NCI-H187 (cell line): Measurements from ENCODE around the gene PLIN3.
"Not testable (repeated sequence)": the region's sequence is repeated elsewhere in the genome, so short reads cannot be mapped to it uniquely, and the experiment has no call there.

Source experiments
- DNase-seq, 2 experiments: peaks; one replicate each; lab custom pipeline; 2025; lab: John Stamatoyannopoulos, UW

PLIN3 gene

DNA sequence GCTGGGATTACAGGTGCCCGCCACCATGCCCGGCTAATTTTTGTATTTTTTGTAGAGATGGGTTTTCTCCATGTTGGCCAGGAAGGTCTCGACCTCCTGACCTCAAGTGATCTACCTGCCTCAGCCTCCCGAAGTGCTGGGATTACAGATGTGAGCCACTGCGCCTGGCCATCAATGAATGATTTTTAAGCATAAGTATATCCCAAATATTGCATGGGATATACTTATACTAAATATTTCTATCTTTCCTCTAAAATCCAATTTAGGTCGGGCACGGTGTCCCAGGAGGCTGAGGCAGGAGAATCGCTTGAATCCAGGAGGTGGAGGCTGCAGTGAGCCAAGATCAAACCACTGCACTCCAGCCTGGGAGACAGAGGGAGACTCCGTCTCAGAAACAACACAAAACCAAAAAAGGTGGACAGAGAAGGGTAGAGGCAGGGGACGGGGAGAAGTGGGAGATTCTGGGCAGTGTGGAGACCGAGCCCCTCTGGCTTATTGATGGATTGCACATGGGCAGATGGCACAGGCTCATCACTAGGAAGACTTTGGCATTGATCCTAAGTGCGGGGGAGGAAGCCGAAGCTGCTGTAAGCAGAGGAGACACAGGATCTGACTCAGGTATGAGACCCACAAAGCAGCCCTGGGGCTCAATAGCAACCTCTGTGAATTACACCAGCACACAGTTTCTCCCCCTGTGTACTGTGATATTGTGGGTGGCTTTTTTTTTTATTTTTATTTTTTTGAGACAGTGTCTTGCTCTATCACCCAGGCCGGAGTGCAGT lies 21.8 kb upstream of the PLIN3 start:
- DNase-seq = no peak

DNA sequence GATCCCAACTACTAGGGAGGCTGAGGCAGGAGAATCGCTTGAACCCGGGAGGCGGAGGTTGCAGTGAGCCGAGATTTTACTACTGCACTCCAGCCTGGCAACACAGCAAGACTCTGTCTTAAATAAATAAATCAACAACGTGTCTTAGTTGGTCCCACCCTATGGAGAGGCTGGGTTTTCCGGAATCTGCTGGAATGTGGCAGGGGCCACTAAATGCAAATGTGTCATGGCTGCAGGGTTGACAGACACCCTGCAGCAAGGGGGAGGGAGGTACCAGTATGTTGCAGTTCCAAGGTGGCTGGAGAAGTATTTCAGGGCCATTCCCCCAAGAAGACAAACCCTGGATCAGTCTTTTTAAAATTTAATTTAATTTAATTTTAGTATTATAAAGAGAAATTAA lies 20.3 kb upstream of the PLIN3 start:
- not testable (repeated sequence) for DNase-seq

DNA sequence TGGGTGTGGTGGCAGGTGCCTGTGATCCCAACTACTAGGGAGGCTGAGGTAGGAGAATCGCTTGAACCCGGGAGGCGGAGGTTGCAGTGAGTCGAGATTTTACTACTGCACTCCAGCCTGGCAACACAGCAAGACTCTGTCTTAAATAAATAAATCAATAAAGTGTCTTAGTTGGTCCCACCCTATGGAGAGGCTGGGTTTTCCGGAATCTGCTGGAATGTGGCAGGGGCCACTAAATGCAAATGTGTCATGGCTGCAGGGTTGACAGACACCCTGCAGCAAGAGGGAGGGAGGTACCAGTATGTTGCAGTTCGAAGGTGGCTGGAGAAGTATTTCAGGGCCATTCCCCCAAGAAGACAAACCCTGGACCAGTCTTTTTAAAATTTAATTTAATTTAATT lies 17.5 kb upstream of the PLIN3 start:
- DNase-seq = not testable (repeated sequence)

DNA sequence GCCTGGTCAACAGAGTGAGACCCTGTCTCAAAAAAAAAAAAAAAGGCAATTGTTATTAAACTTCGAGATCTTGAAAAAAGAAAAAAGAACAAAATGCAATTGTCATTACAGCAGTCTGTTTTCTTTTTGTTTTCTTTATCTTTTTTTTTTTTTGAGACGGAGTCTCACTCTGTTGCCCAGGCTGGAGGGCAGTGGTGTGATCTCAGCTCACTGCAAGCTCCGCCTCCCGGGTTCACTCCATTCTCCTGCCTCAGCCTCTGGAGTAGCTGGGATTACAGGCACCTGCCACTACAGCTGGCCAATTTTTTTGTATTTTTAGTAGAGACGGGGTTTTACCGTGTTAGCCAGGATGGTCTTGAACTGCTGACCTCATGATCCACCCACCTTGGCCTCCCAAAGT lies 15.4 kb upstream of the PLIN3 start:
- DNase-seq = not testable (repeated sequence)

DNA sequence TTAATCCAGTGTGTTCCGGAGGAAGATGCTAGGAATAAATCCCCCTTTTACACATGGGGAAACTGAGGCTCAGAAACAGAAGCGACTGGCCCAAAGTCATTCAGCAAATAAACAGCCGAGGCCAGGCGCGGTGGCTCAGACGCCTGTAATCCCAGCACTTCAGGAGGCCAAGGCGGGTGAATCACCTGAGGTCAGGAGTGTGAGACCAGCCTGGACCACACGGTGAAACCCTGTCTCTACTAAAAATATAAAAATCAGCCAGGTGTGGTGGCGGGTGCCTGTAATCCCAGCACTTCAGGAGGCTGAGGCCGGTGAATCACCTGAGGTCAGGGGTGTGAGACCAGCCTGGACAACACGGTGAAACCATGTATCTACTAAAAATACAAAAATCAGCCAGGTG lies 11.6 kb upstream of the PLIN3 start:
- no peak for DNase-seq

DNA sequence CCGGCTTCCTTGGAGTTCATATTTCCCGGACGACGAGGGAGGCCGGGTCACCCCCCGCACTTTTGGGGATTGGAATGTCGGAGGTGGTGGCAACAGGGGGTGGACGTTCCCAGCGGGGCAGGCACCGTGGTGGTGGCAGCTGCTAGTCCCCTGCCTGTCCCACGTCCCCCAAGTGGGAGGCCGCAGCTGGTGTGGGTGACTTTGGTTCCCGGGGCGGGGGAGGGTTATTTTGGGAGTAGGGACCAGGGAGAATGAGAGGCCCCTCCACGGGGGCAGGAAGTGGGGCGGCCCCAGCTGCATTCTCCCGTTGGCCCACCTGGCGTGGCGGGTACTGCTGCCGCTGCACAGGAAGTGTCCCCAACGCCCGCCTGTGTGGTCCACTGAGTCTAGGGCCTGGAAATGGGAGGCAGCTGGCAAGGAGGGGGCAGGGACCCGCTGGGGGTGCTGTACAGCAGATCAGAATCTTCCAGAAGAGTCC lies 11.1 kb upstream of the PLIN3 start:
- no peak for DNase-seq

DNA sequence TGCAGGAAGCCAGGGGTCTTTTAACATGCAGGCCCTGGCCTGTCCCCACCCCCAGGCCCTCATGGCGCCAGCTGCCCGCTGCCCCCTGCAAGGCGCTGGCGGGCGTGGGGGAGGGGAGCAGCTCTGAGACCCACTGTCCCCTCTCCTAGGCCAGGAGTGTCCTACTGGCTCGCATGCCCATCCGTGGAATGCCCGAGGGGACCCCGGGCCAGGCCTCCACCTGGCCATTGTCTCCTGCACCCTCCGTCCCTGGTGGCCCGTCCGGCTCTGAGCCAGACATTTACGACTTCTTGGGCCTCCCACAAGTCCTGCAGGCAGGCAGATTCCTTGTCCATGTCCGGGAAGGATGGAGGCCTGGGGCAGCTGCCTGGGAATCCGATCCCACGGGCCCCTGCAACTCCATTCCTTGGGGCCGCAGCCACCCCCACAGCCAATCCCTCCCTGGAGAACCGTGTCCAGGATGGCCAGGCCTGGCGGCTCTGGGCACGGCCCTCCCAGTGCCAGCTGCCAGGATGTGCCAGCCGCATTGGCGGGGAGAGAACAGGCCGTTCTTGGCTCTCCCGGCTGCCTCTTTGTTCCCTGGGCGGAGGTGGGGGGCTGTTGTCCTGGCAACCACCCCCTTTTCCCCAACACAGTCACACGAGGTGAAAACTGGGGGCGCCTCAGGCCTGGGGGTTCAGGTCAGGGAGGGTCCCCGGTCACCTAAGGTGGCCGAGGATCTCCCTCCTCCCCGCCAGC lies 10.5 kb upstream of the PLIN3 start:
- no peak for DNase-seq

DNA sequence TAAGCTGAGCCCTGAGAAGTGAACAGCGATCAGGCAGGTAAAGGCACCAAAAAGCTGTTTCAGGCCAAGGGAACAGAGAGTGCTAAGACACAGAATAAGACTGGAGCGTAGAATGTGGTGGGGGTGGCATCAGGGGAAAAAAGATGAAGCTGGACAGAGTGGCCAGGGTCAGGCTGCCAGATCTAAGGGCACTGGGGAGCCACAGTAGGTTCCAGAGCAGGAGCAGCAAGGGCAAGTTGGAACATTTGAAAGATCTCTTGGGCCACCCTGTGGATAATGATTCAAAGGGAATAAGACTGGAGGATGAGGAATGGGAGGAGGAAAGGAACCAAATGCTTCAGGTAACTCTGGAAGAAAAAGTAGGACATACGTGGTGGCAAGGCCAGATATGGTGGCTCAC lies 6.5 kb upstream of the PLIN3 start:
- DNase-seq = no peak

DNA sequence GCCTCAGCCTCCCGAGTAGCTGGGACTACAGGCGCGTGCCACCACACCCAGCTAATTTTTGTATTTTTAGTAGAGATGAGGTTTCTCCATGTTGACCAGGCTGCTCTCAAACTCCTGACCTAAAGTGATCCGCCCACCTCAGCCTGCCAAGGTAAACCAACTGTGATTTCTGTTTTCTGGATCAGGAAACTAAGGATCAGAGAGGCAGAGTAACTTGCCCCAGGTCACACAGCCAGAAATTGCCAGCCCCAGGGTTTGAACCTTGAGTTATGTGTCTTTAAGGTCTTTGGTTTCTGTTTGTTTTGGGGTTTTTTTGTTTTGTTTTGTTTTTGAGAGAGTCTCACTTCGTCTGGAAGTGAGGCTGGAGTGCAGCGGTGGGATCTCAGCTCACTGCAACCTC lies 4.2 kb upstream of the PLIN3 start:
- DNase-seq = no peak

DNA sequence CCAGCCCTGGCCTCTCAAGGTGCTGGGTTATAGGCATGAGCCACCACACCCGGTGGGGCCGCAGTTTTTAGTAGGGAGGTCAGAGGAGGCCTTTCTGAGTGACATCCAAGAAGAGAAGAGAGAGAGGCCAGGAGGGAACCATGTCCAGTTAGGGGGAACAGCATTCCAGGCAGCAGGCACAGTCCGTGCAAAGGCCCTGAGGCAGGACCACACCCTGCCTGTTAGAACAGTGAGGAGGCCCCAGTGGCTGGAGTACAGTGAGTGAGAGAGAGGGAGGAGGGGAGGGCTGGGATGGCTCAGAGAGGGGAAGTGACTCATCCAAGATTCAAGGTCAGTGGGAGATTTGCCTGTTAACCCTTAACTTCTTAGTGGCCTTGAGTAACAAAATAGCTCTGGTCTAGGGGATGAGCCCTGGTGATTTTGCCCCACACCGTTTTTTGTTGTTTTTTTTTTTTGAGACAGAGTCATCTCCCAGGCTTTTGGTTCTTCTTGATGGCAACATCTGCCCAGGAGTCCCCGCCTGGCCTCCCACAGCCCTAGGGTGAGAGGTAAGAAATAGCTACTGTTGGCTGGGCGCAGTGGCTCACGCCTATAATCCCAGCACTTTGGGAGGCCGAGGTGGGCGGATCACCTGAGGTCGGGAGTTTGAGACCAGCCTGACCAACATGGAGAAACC lies 2.7 kb upstream of the PLIN3 start:
- DNase-seq = no peak

DNA sequence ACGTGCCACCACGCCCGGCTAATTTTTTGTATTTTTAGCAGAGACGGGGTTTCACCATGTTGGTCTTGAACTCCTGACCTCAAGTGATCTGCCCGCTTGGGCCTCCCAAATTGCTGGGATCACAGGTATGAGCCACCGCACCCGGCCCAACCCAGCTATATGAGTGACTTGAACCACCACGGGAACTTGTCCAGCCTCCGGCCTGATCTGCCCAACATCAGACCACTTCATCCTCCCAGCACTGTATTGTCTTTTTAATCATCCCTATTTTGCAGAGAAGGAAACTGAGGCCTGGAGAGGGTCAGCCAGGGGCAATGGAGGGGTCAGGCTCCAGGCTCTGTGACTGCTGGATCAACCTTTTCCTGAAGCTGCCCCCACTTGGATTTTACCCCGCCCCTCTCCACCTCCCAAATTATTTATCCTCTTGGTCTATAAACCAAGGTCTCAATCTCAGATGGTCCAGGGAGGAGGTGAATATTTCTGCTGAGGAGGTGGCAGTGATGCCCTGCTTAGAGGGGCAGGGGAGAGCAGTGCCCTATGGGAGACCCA lies 893 bp upstream of the PLIN3 start:
- DNase-seq = no peak

DNA sequence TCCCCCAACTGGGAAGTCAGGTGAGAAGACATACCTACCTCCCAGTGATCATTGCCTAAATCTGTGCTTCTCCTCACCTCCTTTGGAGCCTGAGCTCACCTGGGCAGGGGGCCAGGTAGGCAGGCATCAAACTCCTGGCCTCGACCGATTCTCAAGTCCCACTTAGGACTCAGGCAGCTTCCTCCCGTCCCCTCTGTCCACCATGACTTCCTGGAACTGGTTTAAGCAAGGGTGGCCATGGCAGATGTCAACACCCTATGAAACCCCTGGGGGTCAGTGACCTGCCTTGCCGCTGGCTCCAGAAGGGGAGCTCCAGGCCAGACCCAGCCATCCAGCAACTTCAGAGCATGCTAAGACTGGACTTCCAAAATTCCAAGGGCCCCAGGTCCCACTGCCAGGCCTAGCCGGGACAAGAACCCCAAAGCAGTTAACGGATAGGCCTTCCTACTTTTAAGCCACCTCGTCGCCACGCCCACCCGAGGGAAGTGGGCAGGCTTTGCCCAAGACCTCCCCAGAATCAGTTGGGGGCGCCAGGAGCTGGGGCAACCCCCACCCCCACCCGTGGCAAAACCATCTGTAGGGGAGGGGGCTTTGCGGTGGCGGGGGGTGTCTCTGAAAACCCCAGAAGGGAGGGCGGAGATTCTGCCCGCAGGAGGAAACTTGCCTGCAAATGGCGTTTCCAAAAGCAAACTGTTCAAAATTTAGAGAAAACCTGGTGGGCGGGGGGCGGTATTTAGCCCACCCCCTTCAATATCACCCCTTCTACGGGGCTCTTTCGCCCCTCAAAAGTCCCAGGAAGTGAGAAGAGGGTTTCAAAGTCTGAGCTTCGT lies 657 bp downstream of the PLIN3 start:
- no peak for DNase-seq

DNA sequence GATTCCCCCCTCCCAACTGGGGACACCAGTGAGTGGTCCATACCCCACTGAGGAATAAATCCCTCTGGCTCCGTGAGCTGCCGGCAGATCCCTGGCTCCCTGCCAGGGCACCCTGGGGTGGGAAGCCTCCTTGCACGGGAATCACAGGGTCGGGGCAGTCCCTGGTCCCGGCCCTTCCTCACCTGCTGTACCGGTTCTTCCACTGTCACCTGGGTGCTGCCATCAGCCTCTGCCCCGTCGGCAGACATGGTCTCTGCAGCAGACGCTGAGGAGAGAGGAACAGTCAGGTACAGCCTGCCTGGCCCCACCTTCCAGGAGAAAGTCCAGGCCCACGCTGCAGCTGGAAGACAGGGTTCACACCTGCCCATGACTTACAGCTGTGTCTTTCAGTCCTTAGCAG lies 6.3 kb downstream of the PLIN3 start:
- no peak for DNase-seq

DNA sequence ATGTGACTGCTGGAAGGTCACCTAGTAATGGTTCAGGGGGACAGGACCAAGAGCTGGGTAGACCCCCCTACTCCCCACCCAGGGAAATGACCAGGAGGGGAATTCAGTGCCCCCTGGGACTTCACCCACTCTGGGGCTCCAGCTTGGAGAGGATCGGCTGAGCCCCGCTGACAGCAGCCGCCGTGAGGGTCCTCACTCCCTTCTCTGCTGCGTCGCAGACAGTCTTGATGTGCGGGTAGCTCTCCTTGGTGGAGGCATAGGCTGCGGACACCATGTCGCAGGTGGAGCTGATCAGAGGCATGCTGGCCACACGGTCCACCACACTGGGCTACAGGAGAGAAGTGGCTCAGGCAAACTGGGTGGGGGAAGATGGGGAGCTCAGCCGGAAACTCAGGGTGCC lies 7.8 kb downstream of the PLIN3 start:
- DNase-seq = no peak

DNA sequence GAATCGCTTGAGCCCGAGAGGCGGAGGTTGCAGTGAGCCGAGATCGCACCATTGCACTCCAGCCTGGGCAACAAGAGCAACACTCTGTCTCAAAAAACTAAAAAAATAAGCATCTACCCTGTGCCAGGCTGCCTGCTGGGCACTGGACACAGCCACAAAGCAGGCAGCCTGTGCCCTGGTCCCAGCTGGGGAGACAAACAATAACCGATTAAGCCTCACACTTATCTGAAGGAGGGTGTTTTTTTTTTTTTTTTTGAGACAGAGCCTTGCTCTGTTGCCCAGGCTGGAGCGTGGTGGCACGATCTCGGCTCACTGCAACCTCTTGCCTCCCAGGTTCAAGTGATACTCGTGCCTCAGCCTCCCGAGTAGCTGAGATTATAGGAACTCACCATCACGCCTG lies 11.0 kb downstream of the PLIN3 start:
- DNase-seq = not testable (repeated sequence)

DNA sequence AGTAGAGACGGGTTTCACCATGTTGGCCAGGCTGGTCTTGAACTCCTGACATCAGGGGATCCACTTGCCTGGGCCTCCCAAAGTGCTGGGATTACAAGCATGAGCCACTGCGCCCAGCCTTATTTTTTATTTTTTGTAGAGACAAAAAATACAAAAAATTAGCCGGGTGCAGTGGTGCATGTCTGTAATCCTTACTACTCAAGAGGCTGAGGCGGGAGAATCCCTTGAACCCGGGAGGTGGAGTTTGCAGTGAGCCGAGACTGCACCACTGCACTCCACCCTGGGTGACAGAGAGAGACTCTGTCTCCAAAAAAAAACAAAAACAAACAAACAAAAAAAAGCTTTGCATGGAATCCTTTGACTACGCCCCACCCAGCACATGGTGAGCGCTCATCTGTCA lies 14.0 kb downstream of the PLIN3 start:
- not testable (repeated sequence) for DNase-seq

DNA sequence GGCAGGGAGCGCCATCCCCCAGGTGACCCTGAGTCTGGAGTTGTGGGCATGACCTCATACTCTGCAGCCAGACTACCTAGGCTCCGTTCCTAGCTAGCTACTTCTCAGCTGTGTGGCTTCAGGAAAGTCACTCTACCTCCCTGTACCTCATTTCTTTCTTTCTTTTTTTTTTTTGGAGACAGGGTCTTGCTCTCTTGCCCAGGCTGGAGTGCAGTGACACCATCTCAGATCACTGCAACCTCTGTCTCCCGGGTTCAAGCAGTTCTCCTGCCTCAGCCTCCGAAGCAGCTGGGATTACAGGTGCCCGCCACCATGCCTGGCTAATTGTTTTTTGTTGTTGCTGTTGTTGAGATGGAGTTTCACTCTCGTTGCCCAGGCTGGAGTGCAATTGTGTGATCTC lies 15.0 kb downstream of the PLIN3 start:
- DNase-seq = no peak

DNA sequence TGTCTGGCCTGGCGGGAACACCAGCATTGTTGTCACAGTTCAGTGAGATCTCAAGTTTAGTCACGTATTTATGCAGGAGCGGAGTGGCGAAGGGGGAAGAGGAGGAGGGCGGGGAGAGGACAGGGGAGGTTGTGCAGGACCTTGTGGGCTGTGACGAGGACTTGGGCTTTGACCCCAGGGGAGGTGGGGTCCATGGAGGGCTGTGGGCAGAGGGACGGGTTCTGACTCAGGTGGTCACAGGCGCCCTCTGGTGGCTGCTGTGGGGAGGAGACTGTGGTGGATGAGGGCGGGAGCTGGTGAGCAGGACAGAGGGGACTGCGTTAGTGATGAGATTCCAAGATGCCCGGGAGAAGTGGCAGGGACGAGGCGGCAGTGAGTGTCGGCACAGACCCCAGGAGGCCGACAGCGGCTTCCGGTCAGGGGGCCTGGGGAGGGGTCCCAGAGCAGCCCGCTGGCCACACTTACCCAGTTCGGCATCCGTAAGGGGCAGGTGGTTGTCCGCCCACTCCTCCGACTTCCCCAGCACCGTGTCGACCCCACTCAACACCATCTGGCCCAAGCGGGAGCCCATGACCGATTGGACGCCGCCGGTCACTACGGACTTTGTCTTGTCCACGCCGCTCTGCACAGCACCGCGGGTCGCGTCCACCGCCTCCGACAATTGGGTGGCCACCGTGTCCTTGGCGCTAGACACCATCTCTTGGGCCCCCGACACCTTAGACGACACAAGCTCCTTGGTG lies 15.7 kb downstream of the PLIN3 start:
- peak; percentile 22 to 53 for DNase-seq

DNA sequence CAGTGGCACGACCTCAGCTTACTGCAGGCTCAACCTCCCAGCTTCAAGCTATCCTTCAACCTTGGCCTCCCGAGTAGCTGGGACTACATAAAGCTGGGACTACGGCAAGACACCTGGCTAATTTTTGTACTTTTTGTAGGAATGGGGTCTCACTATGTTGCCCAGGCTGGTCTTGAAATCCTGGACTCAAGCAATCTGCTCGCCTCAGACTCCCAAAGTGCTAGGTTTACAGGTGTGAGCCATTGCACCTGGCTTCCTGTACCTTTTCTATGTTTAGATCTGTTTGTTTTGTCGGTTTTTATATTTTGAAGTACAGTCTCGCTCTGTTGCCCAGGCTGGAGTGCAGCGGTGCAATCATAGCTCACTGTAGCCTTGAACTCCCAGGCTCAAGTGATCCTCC lies 18.4 kb downstream of the PLIN3 start:
- no peak for DNase-seq

DNA sequence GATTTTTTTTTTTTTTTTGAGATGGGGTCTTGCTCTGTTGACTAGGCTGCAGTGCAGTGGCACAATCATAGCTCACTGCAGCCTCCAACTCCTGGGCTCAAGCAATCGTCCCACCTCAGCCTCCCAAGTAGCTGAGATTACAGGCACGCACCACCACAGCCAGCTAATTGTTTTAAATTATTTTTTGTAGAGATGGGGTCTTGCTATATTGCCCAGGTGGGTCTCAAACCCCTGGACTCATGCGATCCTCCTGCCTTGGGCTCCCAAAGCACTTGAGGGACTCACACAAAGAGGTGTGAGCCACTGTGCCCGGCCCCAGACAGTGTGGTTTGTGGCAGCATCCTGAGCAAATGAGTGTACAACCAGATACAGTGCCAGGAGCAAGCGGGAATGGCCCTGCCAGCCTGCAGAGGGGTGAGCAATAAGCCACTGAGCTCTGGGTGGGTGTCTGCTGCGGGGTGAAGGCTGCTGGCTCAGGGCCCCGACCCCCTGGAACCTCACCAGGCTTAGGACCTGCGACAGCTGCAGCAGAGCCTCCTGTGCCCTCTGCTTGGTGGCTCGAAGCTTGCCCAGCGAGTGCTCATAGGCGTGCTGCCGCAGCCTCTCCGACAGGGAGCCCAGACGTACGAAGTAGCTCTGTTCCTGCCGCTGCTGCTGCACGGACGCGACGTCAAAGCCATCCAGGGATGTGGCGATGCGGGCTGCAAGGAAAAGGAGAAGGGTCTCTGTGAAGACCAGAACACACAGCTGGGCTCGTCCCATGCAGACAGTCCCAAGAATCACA lies 20.1 kb downstream of the PLIN3 start:
- DNase-seq = no peak
